Left lung (tissue), 14 donors: Measurements from ENCODE around the gene HSBP1. TPM values are rescaled to one million over a fixed set of nuclear protein-coding genes. Genes with fewer than 3 reads are reported as not detected.

Source experiments
- ATAC-seq: fragments of 200-7000 bp; cut with Tn5 transposase; one replicate; pipeline ENCODE4 v1.9.1; 2020; ENCODE audit warnings: moderate library complexity
- DNase-seq, 4 donors: peaks; one replicate each; pipeline ENCODE4 v3.0.0-alpha.2; 2013 to 2020
- H3K27ac ChIP-seq, 2 donors: fragments of 200-600 bp; sonication (generic) in 1 of 2; one replicate each; pipeline versions ENCODE4 v1.5.0 to v1.8.0; 2020 to 2021
- H3K27me3 ChIP-seq, 2 donors: fragments of 200-600 bp; sonication (generic) in 1 of 2; one replicate each; pipeline versions ENCODE4 v1.5.0 to v1.8.0; 2020 to 2021
- H3K36me3 ChIP-seq, 2 donors: fragments of 200-600 bp; sonication (generic) in 1 of 2; one replicate each; pipeline versions ENCODE4 v1.5.0 to v1.8.0; 2020 to 2021
- H3K4me1 ChIP-seq, 2 donors: fragments of 200-600 bp; one replicate each; pipeline ENCODE4 v1.8.0; 2021
- H3K4me3 ChIP-seq, 2 donors: fragments of 200-600 bp; sonication (generic) in 1 of 2; one replicate each; pipeline versions ENCODE4 v1.5.0 to v1.8.0; 2020 to 2021; ENCODE audit warnings: mild to moderate bottlenecking in 1 of 2
- H3K9me3 ChIP-seq, 2 donors: fragments of 200-600 bp; sonication (generic) in 1 of 2; one replicate each; pipeline versions ENCODE4 v1.5.0 to v1.8.0; 2020 to 2021
- intact Hi-C, 2 donors: fragments of 100-400 bp; cut with DNase I; formaldehyde crosslinking; loops; one replicate each; pipeline versions ENCODE4 v1.11.2 to v1.14.2; 2022
- long read RNA-seq, 12 donors: library from polyadenylated mRNA in 2 of 12; unstranded in 2 of 12; transcript quantifications; one replicate each; pipeline ENCODE4 v2.0.0 and lab custom pipeline, GENCODE V29; 2019 to 2026
- polyA plus RNA-seq, 6 donors: library from polyadenylated mRNA; unstranded; fragments of 120-200 nt; gene quantifications; one replicate each; pipeline ENCODE4 v1.2.1, GENCODE V29; 2013; ENCODE audit not compliant: insufficient read length in 6 of 6
- total RNA-seq, 2 donors: library from RNA; stranded (reverse); fragmentation: NEBNext Ultra II Directional; extraction: Animal tissue kit (Norgen Biotek cat#: 25700); gene quantifications; one replicate each; pipeline ENCODE4 v1.2.1, GENCODE V29; 2021
- TF ChIP-seq, protein P1 (sequence below), 2 donors: fragments of 200-600 bp; sonication (generic) in 1 of 2; IDR thresholded peaks; one replicate each; pipeline versions ENCODE4 v1.5.0 to v1.8.0; 2021; ENCODE audit warnings: antibody characterized with exemption in 2 of 2
- donor health status: DM: no; HTN: yes; CAD: no.
- donor health status: DM: no; HTN: no; CAD: no.

HSBP1 gene
- total RNA-seq = 100 to 1,000 TPM; 118 TPM
- polyA plus RNA-seq = 100 to 1,000 TPM; 162 to 184 (median 175) TPM
- long read RNA-seq, donor 1, full-length matches to known transcripts = 296 of 319 reads
- long read RNA-seq, donor 1, partial matches to known transcripts = 10 of 319 reads
- long read RNA-seq, donor 1, other reads (novel, unspliced or antisense) = 13 of 319 reads
- long read RNA-seq, donor 2, full-length matches to known transcripts = 220 of 283 reads
- long read RNA-seq, donor 2, partial matches to known transcripts = 57 of 283 reads
- long read RNA-seq, donor 2, other reads (novel, unspliced or antisense) = 6 of 283 reads
- long read RNA-seq, donor 3, full-length matches to known transcripts = 239 of 259 reads
- long read RNA-seq, donor 3, partial matches to known transcripts = 15 of 259 reads
- long read RNA-seq, donor 3, other reads (novel, unspliced or antisense) = 5 of 259 reads
- long read RNA-seq, donor 4, full-length matches to known transcripts = 124 of 141 reads
- long read RNA-seq, donor 4, partial matches to known transcripts = 1 of 141 reads
- long read RNA-seq, donor 4, other reads (novel, unspliced or antisense) = 16 of 141 reads
- long read RNA-seq, donor 5, full-length matches to known transcripts = 232 of 274 reads
- long read RNA-seq, donor 5, partial matches to known transcripts = 35 of 274 reads
- long read RNA-seq, donor 5, other reads (novel, unspliced or antisense) = 7 of 274 reads
- long read RNA-seq, donor 6, full-length matches to known transcripts = 314 of 332 reads
- long read RNA-seq, donor 6, partial matches to known transcripts = 10 of 332 reads
- long read RNA-seq, donor 6, other reads (novel, unspliced or antisense) = 8 of 332 reads
- long read RNA-seq, donor 7, full-length matches to known transcripts = 174 of 174 reads
- long read RNA-seq, donor 7, partial matches to known transcripts = 0 of 174 reads
- long read RNA-seq, donor 7, other reads (novel, unspliced or antisense) = 0 of 174 reads
- long read RNA-seq, donor 8, full-length matches to known transcripts = 147 of 152 reads
- long read RNA-seq, donor 8, partial matches to known transcripts = 5 of 152 reads
- long read RNA-seq, donor 8, other reads (novel, unspliced or antisense) = 0 of 152 reads
- long read RNA-seq, donor 9, full-length matches to known transcripts = 4 of 4 reads
- long read RNA-seq, donor 9, partial matches to known transcripts = 0 of 4 reads
- long read RNA-seq, donor 9, other reads (novel, unspliced or antisense) = 0 of 4 reads
- long read RNA-seq, donor 10, full-length matches to known transcripts = 106 of 115 reads
- long read RNA-seq, donor 10, partial matches to known transcripts = 0 of 115 reads
- long read RNA-seq, donor 10, other reads (novel, unspliced or antisense) = 9 of 115 reads
- long read RNA-seq, donor 11 = 0 reads
- long read RNA-seq, donor 12, full-length matches to known transcripts = 186 of 209 reads
- long read RNA-seq, donor 12, partial matches to known transcripts = 23 of 209 reads
- long read RNA-seq, donor 12, other reads (novel, unspliced or antisense) = 0 of 209 reads

GRCh38 chr16:83807710-83808572 is at the start of gene HSBP1:
TSS of gene HSBP1 (plus strand) at chr16:83807978. CDS start at chr16:83808077, 99 bp downstream.
- intact Hi-C loops = no loop called here
- no peaks in the 10 kb centered on the region for H3K9me3 ChIP-seq

GRCh38 chr16:83762141-83762991 is 45.4 kb upstream of the HSBP1 start:
- Histone ChIP-seq H3K4me1 (no peaks in the 10 kb centered on the region), H3K27ac (no peak overlapping the region), H3K27me3 (no peaks in the 10 kb centered on the region), H3K4me3 (no peak overlapping the region), H3K36me3 (no peaks in the 10 kb centered on the region), H3K9me3 (peaks cover 0 to 13% of the 10 kb centered on the region in 2 donors)
- DNase-seq (no peak), ATAC-seq (no peak)
- intact Hi-C loops = no loop called here
- TF ChIP-seq, protein P1, sequence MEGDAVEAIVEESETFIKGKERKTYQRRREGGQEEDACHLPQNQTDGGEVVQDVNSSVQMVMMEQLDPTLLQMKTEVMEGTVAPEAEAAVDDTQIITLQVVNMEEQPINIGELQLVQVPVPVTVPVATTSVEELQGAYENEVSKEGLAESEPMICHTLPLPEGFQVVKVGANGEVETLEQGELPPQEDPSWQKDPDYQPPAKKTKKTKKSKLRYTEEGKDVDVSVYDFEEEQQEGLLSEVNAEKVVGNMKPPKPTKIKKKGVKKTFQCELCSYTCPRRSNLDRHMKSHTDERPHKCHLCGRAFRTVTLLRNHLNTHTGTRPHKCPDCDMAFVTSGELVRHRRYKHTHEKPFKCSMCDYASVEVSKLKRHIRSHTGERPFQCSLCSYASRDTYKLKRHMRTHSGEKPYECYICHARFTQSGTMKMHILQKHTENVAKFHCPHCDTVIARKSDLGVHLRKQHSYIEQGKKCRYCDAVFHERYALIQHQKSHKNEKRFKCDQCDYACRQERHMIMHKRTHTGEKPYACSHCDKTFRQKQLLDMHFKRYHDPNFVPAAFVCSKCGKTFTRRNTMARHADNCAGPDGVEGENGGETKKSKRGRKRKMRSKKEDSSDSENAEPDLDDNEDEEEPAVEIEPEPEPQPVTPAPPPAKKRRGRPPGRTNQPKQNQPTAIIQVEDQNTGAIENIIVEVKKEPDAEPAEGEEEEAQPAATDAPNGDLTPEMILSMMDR (IDR thresholded peaks at IDR 0.05) = no peak

More at GRCh38 chr16:83807710-83808572, at the start of gene HSBP1:
- peaks cover 0 to 27% of the 10 kb centered on the region in 2 donors for H3K36me3 ChIP-seq
- no peaks in the 10 kb centered on the region for H3K27me3 ChIP-seq
- peak within 1 kb of the TSS; percentile 86 to 91 for H3K27ac ChIP-seq
- peak within 1 kb of the TSS; percentile 94 to 96 for H3K4me3 ChIP-seq
- ATAC-seq (peak; percentile 97), DNase-seq (peak; percentile 87 to 98 (median 93))
- peaks cover 7 to 48% of the 10 kb centered on the region in 2 donors for H3K4me1 ChIP-seq
- TF ChIP-seq, protein P1 (IDR thresholded peaks at IDR 0.05) = no peak

- peaks cover 0 to 9% of the 10 kb centered on the region in 2 donors for H3K9me3 ChIP-seq
Observed at GRCh38 chr16:83762992-83763358, 44.8 kb upstream of the HSBP1 start.

More at GRCh38 chr16:83762992-83763358, 44.8 kb upstream of the HSBP1 start:
- TF ChIP-seq, protein P1 (IDR thresholded peaks at IDR 0.05) = no peak
- no peak overlapping the region for H3K27ac ChIP-seq
- ATAC-seq (no peak), DNase-seq (no peak)
- no peaks in the 10 kb centered on the region for H3K27me3 ChIP-seq
- intact Hi-C loops = no loop called here
- H3K4me1 ChIP-seq = no peaks in the 10 kb centered on the region
- H3K36me3 ChIP-seq = no peaks in the 10 kb centered on the region
- H3K4me3 ChIP-seq = no peak overlapping the region
